HG02840 (cell line): ENCODE measurements around the gene ANK3.

Experiments used
- ATAC-seq: cut with Tn5 transposase; IDR thresholded peaks from one replicate; pipeline ENCODE4 v1.9.1; 2021; ENCODE audit warnings: mild to moderate bottlenecking, moderate library complexity, moderate number of reproducible peaks; ENCODE audit not compliant: unreplicated experiment, low FRiP score

ANK3 gene

GRCh38 chr10:60350400-60350799 lies 39.3 kb downstream of the ANK3 start:
- no peak for ATAC-seq

GRCh38 chr10:60349426-60349825 lies 40.2 kb downstream of the ANK3 start:
- ATAC-seq = no peak

GRCh38 chr10:60348982-60349381 lies 40.7 kb downstream of the ANK3 start:
- ATAC-seq = no peak

- no peak for ATAC-seq
Measured at GRCh38 chr10:60347270-60347669, 42.4 kb downstream of the ANK3 start.

GRCh38 chr10:60346661-60347060 lies 43.0 kb downstream of the ANK3 start:
- no peak for ATAC-seq

- ATAC-seq = no peak
Measured at GRCh38 chr10:60343254-60343653, 46.4 kb downstream of the ANK3 start.

- no peak for ATAC-seq
Measured at GRCh38 chr10:60341969-60342368, 47.7 kb downstream of the ANK3 start.

- ATAC-seq = no peak
Measured at GRCh38 chr10:60340973-60341372, 48.7 kb downstream of the ANK3 start.

GRCh38 chr10:60339757-60340156 lies 49.9 kb downstream of the ANK3 start:
- no peak for ATAC-seq

GRCh38 chr10:60338786-60339185 lies 50.9 kb downstream of the ANK3 start:
- no peak for ATAC-seq

- ATAC-seq = no peak
Measured at GRCh38 chr10:60338002-60338564, 51.6 kb downstream of the ANK3 start.

- no peak for ATAC-seq
Measured at GRCh38 chr10:60336901-60337630, 52.6 kb downstream of the ANK3 start.

- no peak for ATAC-seq
Measured at GRCh38 chr10:60335708-60336107, 54.0 kb downstream of the ANK3 start.

- no peak for ATAC-seq
Measured at GRCh38 chr10:60334991-60335390, 54.7 kb downstream of the ANK3 start.

GRCh38 chr10:60332371-60332770 lies 57.3 kb downstream of the ANK3 start:
- no peak for ATAC-seq

GRCh38 chr10:60331886-60332285 lies 57.8 kb downstream of the ANK3 start:
- no peak for ATAC-seq

- ATAC-seq = no peak
Measured at GRCh38 chr10:60323162-60323561, 66.5 kb downstream of the ANK3 start.

GRCh38 chr10:60320666-60321065 lies 69.0 kb downstream of the ANK3 start:
- no peak for ATAC-seq

- no peak for ATAC-seq
Measured at GRCh38 chr10:60316029-60316428, 73.6 kb downstream of the ANK3 start.

- no peak for ATAC-seq
Measured at GRCh38 chr10:60315311-60315710, 74.4 kb downstream of the ANK3 start.

GRCh38 chr10:60314069-60314940 lies 75.4 kb downstream of the ANK3 start:
- ATAC-seq = no peak
